Small intestine (tissue), 7 donors: Measurements from ENCODE around the gene PDE11A. TPM values are rescaled to one million over a fixed set of nuclear protein-coding genes. Genes with fewer than 3 reads are reported as not detected.
A peak's percentile ranks its signal among the peaks of the same experiment; 100 is the strongest.

Source experiments
- DNase-seq, 2 donors: peaks; one replicate each; pipeline versions ENCODE4 v3.0.0 to v3.0.0-alpha.2; 2013
- FAIRE-seq: peaks from 2 replicates; lab custom pipeline; 2012; peaks lifted over from hg19 to GRCh38; lab: Jason Lieb, UNC
- H3K27ac ChIP-seq, 3 donors: one replicate each; pipeline ENCODE4 v1.5.1; 2013; ENCODE audit warnings: low read length in 2 of 3, mild to moderate bottlenecking in 2 of 3, control low read depth in 1 of 3, inconsistent platforms in 1 of 3, low read depth in 1 of 3, moderate library complexity in 1 of 3
- H3K27me3 ChIP-seq, 3 donors: one replicate each; pipeline ENCODE4 v1.6.1; 2013; ENCODE audit warnings: low read length in 3 of 3, inconsistent platforms in 1 of 3; ENCODE audit not compliant: control insufficient read depth in 3 of 3, insufficient read depth in 3 of 3
- H3K36me3 ChIP-seq, 3 donors: one replicate each; pipeline ENCODE4 v1.6.1; 2013; ENCODE audit warnings: low read length in 3 of 3, inconsistent platforms in 1 of 3, low read depth in 1 of 3, mild to moderate bottlenecking in 1 of 3, moderate library complexity in 1 of 3; ENCODE audit not compliant: control insufficient read depth in 3 of 3, insufficient read depth in 2 of 3
- H3K4me1 ChIP-seq, 3 donors: one replicate each; pipeline ENCODE4 v1.6.1; 2013; ENCODE audit warnings: low read length in 2 of 3, inconsistent platforms in 1 of 3, low read depth in 1 of 3, mild to moderate bottlenecking in 1 of 3, moderate library complexity in 1 of 3; ENCODE audit not compliant: control insufficient read depth in 3 of 3, insufficient read depth in 2 of 3
- H3K4me3 ChIP-seq, 3 donors: one replicate each; pipeline ENCODE4 v1.5.1; 2013; ENCODE audit warnings: low read length in 3 of 3, control low read depth in 1 of 3, inconsistent platforms in 1 of 3, low read depth in 1 of 3, mild to moderate bottlenecking in 1 of 3, moderate library complexity in 1 of 3
- H3K9me3 ChIP-seq, 2 donors: one replicate each; pipeline ENCODE4 v1.6.1; 2013; ENCODE audit warnings: low read depth in 1 of 2, low read length in 1 of 2; ENCODE audit not compliant: control insufficient read depth in 2 of 2, insufficient read depth in 1 of 2
- WGBS, 3 donors: extraction: QIAGEN DNeasy Blood & Tissue Kit; methylation state at CpG; one replicate each; pipeline ENCODE4 v1.1.7; 2013; 5-methylcytosine and 5-hydroxymethylcytosine counted together
- polyA plus RNA-seq, 4 donors: library from polyadenylated mRNA; stranded (reverse) in 3 of 4; unstranded in 1 of 4; fragments of 200-250 nt in 3 of 4; fragments of 120-200 nt in 1 of 4; gene quantifications; one replicate each; pipeline versions ENCODE4 v1.2.1 to v1.2.3, GENCODE V29; 2013
- donor health status: healthy with polysubstance abuse.
- donor health status: control.
- donor health status: control.
- donor health status: Bipolar disorder and iron deficiency.
- donor health status: healthy.

The PDE11A gene
- polyA plus RNA-seq, 4 donors: 0.27 to 3.8 (median 0.84) TPM

DNA sequence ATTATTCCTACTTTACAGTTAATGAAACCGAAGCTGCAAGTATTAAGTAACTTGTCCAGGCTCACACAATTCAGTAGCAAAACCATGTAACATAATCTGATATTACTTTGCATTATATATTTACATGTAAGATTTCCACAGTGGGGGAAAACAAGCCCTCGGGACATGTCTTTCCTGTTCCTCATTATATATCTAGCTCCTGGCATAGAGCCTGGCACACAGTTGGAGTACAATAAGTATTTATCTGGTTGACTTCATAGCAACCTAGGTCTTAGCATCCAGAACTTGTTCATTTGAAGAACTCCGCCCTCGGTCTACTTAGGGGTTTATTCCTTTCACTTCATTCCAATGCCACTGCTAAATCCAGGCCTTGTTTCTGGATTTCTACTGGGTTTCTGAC, 38.1 kb upstream of the PDE11A start:
- WGBS, 3 donors: 83 to 86% (median 83%) methylated on average over 4 of the region's 4 CpGs
- no peak for DNase-seq
- no peak for FAIRE-seq
- no peaks in the 10 kb centered on the region for H3K9me3 ChIP-seq
- H3K27me3 ChIP-seq: no peaks in the 10 kb centered on the region
- H3K4me1 ChIP-seq: peaks cover 0 to 5% (median 4%) of the 10 kb centered on the region in 3 donors
- H3K36me3 ChIP-seq: no peaks in the 10 kb centered on the region
- H3K27ac ChIP-seq: no peak overlapping the region
- H3K4me3 ChIP-seq: no peak overlapping the region

- no peaks in the 10 kb centered on the region for H3K36me3 ChIP-seq
- DNase-seq (peak; percentile 36 to 51), FAIRE-seq (no peak)
- H3K27me3 ChIP-seq: no peaks in the 10 kb centered on the region
- H3K4me1 ChIP-seq: peaks cover 0 to 5% (median 4%) of the 10 kb centered on the region in 3 donors
- H3K4me3 ChIP-seq: no peak overlapping the region
- 7 to 26% (median 11%) methylated on average over 1 of the region's 1 CpG for WGBS, 3 donors
- H3K27ac ChIP-seq: no peak overlapping the region
- no peaks in the 10 kb centered on the region for H3K9me3 ChIP-seq
Measured at GRCh38 chr2:178109813-178110212, 37.2 kb upstream of the PDE11A start.

- no peak for FAIRE-seq
- H3K9me3 ChIP-seq: no peaks in the 10 kb centered on the region
- WGBS, 3 donors: 80 to 91% (median 82%) methylated on average over 21 of the region's 21 CpGs
Measured at GRCh38 chr2:178108176-178108575, 35.6 kb upstream of the PDE11A start.

DNA sequence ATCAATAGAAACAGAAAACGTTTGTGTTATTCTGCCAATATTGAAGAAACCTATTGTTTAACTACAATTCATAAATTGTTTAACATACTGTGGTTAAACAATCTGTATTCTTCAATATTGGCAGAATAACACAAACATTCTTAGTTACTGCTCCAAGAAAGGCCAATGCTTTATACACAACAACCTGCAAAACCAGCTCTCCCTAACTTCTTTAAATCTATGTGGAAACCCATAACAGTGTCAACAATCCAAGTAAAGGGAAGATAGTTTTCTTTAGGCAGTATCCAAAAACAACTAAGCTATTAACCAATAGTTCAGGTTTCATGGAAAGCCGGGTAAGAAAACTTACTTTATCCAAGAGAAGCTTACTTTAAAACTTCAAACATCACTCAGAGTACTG, 33.5 kb upstream of the PDE11A start:
- Histone ChIP-seq H3K27me3 (no peaks in the 10 kb centered on the region), H3K4me1 (no peaks in the 10 kb centered on the region), H3K36me3 (no peaks in the 10 kb centered on the region), H3K9me3 (no peaks in the 10 kb centered on the region), H3K4me3 (no peak overlapping the region), H3K27ac (no peak overlapping the region)
- no peak for FAIRE-seq
- 35 to 48% (median 36%) methylated on average over 2 of the region's 2 CpGs for WGBS, 3 donors
- no peak for DNase-seq

More at GRCh38 chr2:178108176-178108575, 35.6 kb upstream of the PDE11A start:
- H3K27me3 ChIP-seq: no peaks in the 10 kb centered on the region
- no peak overlapping the region for H3K4me3 ChIP-seq
- no peaks in the 10 kb centered on the region for H3K4me1 ChIP-seq
- no peak for DNase-seq
- H3K27ac ChIP-seq: no peak overlapping the region
- no peaks in the 10 kb centered on the region for H3K36me3 ChIP-seq

GRCh38 chr2:178105566-178105965, 33.0 kb upstream of the PDE11A start:
- no peaks in the 10 kb centered on the region for H3K4me1 ChIP-seq
- no peak for FAIRE-seq
- DNase-seq: no peak
- no peaks in the 10 kb centered on the region for H3K27me3 ChIP-seq
- H3K9me3 ChIP-seq: no peaks in the 10 kb centered on the region
- WGBS, 3 donors: 48 to 68% (median 53%) methylated on average over 2 of the region's 2 CpGs
- no peak overlapping the region for H3K27ac ChIP-seq
- H3K36me3 ChIP-seq: no peaks in the 10 kb centered on the region
- no peak overlapping the region for H3K4me3 ChIP-seq

DNA sequence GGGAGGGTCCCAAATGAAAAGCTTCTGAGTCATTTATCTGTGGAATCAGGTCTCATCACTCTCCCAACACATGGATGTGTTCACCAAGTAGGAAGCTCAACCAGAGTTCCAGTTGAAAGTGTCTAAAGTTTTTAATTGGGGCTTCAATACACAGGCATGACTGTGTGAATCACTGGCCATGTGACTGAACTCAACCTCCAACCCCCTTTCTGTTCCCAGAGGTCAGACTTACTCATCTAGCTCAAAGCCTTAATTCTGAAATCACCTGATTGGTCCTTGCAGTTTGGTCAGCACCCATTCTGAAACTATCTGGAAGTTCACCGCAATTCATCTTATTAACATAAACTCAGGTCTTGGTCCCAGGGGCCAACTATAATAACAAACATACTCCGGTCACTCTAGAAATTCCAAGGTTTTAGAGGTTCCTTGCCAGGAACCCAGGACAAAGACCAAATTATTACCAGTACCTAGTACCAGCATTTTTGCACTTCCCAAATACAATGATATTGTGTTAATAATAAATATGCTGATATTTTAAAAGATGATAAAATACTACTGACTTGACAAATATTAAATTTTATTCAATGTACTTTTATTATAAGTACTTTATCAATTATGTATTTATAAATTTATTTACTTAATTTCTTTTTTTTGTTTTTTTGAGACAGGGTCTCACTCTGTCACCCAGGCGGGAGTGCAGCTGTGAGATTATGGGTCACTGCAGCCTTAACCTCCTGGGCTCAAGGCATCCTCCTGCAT, 28.9 kb upstream of the PDE11A start:
- no peaks in the 10 kb centered on the region for H3K9me3 ChIP-seq
- DNase-seq: no peak
- no peak for FAIRE-seq
- no peaks in the 10 kb centered on the region for H3K27me3 ChIP-seq
- no peaks in the 10 kb centered on the region for H3K36me3 ChIP-seq
- no peak overlapping the region for H3K4me3 ChIP-seq
- WGBS, 3 donors: 88 to 95% (median 94%) methylated on average over 3 of the region's 3 CpGs
- H3K27ac ChIP-seq: no peak overlapping the region
- no peaks in the 10 kb centered on the region for H3K4me1 ChIP-seq

- Histone ChIP-seq H3K9me3 (peaks cover 0 to 6% of the 10 kb centered on the region in 2 donors), H3K4me1 (peaks cover 0 to 6% (median 0%) of the 10 kb centered on the region in 3 donors), H3K27me3 (no peaks in the 10 kb centered on the region), H3K36me3 (no peaks in the 10 kb centered on the region), H3K27ac (no peak overlapping the region), H3K4me3 (no peak overlapping the region)
- FAIRE-seq: no peak
- DNase-seq: no peak
Measured at GRCh38 chr2:178093471-178093870, 20.9 kb upstream of the PDE11A start.

DNA sequence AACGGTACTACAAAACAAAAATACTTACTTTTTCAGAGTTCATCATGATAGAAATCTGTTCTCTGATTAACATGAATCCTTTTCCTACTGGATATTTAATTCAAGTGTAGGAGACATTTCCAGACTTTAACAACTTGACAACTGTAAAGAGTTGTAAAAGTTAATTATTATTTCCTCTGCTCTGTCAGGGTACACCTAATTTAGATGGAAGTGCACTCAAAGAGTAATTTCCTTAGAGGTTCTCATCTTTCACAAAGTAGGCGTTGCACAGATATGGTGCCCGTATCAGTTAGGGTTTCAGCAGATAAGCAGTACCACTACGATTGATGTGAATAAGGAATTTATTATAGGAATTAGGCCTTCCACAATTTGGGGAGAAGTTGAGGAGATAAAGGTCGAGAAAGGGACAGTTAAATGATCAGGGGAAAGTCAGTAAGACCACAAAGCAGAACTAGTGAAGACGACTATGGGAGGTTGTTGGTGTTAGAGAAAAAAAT, 16.2 kb upstream of the PDE11A start:
- DNase-seq: peak; percentile 25 to 63
- no peaks in the 10 kb centered on the region for H3K27me3 ChIP-seq
- no peaks in the 10 kb centered on the region for H3K9me3 ChIP-seq
- H3K4me3 ChIP-seq: no peak overlapping the region
- H3K27ac ChIP-seq: no peak overlapping the region
- FAIRE-seq: no peak
- no peaks in the 10 kb centered on the region for H3K36me3 ChIP-seq
- H3K4me1 ChIP-seq: peaks cover 0 to 6% (median 0%) of the 10 kb centered on the region in 3 donors
- 25 to 50% (median 45%) methylated on average over 6 of the region's 6 CpGs for WGBS, 3 donors
